Femur (tissue), 1 donor: Measurements from ENCODE around the gene TSC22D1.
"Not testable (repeated sequence)": the region's sequence is repeated elsewhere in the genome, so short reads cannot be mapped to it uniquely, and the experiment has no call there.

Source experiments
- DNase-seq: peaks from one replicate; pipeline ENCODE4 v3.0.0-alpha.2; 2017

The TSC22D1 gene

DNA sequence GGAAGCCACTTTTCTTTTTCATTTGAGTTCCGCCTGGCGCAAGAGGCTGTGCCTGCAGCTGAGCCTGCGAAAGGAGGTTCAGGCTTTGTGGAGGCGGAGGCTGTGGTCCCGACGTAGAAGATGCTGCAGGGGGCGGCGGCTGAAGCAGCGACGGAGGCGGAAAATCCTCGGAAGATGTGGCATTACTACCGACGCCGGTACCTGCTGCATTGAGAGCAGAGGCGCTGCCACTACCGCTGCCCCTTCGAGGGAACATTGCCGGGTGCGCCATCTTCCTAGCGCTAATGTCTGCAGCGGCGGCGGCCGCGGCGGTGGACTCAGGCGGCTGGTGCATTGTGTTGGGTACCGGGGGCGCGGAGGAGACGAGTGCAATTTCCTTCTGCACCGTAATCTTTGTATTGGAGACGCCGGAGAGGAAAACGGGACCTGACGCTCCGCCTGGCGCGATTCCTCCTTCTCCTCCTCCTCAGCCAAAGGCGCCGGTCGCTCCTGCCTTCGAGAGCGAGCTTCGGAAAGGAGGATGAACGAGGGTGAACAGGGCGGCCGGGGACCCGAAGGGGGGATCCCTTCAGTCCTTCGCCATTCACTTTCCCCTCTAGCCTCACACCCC, at the start of gene TSC22D1:
TSC22D1 (minus strand) TSS at position 590 of the 610 bp plus-strand sequence; CDS start at position 334, 256 bp downstream.
- DNase-seq: peak; percentile 60

DNA sequence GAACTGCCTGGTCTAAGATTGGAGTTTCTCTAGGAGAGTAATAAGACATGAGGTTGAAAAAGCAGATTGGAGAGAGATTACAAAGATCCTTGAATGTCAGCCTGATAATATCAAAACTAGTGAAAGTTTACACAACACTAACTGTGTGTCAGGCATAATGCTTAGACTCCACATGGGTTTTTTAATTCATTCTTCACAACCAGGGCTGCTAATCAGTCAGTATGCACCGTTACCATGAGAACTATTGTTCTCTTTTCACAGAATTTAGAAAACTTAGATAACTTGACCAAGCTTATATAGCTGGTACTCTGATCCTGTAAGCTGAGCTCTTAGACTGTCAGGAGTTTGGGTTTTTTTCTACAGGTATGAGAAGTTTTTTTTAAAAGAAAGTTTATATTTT, 46.6 kb upstream of the TSC22D1 start:
- no peak for DNase-seq

DNA sequence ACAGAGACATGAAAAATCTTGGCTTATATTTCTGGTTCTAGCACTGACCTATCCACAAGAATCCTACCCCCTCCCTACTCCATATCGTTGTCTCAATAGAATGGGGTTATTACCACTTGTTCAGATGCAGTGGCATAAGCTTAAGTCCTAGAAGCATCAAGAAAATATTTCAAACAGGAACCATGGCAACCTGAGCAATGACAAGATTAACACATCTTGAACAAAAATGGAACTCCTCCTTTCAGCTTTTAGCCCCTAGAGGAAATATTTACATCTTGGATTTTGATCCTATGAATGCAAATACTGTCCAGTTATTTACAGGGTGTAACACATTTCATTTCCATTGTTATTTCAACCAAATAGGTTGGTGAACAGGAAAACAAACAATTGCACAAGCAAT, 46.1 kb upstream of the TSC22D1 start:
- DNase-seq: no peak

DNA sequence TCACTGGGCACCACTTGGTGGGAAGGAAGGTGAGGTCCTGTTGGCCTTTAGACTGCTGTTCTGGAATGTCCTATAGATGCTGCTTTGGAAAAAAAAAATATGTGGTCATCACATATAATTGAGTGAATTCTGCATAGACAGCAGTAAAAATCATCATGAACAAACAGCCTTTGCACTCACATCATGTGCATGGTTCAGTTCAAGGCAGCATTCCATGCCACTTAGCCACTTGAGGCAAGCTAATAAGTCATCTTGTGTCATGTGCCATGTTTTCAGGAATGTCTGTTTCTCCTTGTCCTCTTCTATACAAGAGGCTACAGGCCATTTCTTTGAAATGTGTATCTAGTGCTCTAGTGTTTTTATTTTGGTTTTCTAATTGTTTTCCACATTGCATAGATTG, 43.9 kb upstream of the TSC22D1 start:
- no peak for DNase-seq

DNA sequence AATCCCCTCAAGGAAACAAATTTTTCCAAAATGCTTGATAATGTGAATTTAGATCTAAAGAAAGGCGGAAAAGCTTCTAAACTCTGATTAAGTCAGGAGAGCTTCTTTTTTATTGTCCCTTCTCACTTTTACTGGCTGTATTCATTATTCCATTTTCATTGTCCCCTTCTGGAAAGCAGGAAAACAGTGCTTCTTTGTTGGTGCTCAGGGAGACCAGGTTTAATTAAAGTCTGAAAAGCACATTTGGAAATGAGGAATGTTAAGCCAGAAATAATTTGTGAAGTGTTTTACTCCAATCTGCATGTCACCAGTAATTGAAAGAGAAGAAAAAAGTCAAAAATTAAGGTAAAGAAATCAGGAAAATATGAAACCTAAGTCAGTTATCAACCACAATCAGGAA, 43.5 kb upstream of the TSC22D1 start:
- DNase-seq: no peak

DNA sequence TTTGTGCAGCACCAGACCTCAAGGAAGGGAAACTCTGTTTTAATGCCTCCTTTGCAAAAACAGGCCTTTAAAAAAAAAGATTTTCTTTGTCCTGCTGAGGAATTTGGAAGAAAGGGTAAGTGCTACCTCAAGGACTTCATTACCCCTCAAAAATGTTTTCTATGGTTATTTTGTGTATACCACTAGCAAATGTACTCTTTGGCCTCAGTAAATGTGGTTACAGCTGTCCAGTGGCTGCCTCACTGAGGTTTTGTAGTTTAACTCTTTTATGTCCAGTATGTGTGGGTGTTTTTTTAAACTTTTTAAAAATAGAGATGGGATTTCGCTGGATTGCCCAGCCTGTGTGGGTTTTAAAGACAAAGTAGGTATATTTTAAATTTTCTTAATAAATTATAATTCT, 42.2 kb upstream of the TSC22D1 start:
- DNase-seq: no peak

DNA sequence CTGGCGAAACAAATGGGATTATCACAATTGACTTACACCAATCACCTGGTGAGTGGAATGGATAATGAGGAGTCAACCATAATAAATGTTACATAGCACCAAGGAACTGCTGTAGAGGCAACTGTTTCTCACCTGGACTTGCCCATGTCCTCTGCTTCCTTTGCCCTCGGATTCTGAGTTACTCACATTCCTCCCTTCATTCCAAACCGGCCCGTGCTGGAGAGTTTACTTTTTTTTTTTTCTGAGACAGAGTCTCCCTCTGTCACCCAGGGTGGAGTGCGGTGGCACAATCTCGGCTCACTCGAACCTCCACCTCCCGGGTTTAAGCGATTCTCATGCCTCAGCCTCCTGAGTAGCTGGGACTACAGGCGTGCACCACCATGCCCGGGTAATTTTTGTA, 41.5 kb upstream of the TSC22D1 start:
- no peak for DNase-seq

DNA sequence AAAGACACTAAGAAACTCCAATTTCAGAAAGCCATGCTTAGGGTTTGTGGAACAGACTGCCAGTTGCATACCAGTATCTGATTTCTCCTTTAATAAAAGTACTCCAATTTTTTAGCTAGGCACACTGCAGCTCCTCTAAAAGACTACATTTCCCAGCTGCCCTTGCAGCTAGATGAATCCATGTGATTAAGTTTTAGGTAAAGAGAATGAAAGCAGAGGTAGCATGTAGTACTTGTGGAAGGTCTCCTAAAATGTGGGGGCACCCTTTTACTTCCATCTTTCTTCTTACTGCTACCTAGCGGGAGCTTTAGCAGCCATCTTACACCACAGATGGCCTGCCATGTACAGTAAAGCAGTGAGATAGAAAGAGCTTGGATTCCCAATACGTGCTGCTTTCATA, 33.0 kb upstream of the TSC22D1 start:
- no peak for DNase-seq

DNA sequence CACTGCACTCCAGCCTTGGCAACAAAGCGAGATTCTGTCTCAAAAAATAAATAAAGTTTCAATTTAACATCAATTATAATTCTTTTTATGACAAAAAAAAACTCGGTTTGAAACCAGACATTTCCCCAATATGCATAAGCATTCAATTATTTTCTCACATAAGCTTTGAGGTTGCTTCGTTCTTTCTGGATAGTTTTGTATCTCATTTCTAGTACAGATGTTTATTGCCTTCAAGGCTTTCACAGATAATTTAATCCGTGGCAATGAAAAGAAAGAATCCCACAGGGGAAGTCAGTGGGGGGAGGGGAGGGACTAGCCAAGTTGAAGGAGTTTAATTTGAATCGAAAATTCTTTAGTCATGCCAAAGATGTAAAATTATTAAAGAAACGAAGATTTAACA, 29.6 kb upstream of the TSC22D1 start:
- no peak for DNase-seq

DNA sequence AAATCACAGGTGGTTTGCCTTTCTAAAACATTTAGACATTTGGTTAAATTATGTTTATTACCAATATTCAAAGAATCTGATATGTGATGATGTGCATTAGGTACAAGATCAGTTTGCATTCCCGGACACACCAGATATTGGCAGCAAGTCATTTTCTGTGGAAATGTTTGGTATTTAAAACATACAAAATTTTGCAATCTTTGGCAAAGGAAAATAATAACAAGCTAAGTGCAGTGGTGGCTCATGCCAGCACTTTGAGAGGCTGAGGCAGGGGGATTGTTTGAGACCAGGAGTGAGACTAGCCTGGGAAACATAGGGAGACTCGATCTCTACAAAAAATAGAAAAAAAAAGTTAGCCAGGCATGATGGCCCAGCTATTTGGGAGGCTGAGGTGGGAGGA, 29.1 kb upstream of the TSC22D1 start:
- DNase-seq: no peak

DNA sequence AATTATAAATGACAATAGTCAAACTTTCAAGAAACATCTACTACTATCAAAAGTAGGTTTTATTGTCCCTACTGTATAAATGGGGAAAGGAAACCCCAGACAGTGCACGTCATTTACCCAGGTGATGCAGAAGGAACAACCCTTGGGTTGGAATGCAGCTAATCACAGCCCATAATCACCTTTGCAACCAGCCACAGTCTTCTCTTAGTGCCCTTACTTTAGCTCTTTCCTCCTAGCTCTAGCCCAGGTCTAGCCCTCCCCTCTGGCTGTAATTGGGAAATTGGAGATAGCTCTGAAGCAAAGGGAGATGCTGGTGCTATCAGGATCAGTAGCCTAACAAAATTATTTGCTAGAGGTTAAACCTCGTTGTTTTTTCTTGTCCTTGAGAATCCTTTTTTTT, 25.5 kb upstream of the TSC22D1 start:
- no peak for DNase-seq

DNA sequence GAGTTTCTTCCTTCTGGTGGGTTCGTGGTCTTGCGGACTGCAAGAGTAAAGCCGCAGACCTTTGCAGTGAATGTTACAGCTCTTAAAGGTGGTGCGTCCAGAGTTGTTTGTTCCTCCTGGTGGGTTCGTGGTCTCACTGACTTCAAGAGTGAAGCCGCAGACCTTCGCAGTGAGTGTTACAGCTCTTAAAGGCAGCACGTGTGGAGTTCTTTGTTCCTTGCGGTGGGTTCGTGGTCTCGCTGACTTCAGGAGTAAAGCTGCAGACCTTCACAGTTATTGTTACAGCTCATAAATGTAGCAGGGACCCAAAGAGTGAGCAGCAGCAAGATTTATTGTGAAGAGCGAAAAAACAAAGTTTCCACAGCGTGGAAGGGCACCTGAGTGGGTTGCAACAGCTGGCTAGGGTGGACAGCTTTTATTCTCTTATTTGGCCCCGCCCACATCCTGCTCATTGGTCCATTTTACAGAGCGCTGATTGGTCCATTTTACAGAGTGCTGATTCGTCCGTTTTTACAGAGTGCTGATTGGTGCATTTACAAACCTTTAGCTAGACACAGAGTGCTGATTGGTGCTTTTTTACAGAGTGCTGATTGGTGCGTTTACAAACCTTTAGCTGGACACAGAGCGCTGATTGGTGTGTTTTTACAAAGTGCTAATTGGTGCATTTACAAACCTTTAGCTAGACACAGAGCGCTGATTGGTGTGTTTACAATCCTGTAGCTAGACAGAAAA, 17.9 kb upstream of the TSC22D1 start:
- DNase-seq: not testable (repeated sequence)

DNA sequence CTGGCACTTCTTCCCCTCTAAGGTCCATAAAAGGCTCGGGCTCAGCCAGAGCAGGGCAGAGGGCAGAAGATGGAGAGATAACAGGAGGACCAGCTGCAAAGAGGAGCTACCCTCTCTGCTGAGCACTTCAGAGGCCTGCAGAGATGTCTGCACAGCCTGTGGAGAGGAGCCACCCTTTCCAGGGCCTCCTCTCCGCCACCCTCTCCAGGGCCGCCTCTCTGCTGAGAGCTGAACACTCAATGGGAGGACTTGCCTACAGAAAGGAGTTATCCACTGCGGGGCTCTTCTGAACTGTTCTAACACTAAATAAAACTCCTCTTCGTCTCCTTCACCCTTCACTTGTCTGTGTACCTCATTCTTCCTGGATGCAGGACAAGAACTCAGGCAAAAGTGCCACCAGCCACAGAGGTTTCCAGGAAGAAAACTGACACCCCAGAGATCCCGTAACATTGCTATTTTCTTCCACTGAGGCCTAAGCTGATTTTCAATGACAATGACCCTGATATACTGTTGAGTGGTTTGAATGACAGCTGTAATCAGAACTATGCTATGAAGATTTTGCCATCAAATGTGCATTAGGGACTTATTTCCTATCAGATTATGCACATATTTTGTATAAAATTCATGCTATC, 16.2 kb upstream of the TSC22D1 start:
- no peak for DNase-seq

DNA sequence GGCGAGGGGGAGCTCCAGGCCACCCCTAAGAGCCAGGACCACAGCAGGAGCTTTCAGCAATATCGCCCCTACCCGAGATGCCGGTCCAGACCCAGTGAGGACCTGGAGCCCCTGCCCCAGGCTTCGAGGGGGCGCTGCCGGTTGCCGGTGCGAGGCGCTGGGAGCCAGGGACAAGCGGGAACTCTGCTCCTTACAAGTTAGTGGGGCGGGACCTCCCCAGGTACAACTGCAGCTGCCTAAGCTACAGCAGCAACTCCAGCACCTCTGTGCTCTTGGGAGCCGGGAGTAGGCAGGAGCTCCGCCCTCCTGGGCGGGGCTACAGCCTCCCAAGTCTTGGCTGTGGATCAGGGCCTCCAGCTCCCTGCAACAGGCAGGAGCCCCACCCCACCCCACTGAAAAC, 15.2 kb upstream of the TSC22D1 start:
- no peak for DNase-seq

DNA sequence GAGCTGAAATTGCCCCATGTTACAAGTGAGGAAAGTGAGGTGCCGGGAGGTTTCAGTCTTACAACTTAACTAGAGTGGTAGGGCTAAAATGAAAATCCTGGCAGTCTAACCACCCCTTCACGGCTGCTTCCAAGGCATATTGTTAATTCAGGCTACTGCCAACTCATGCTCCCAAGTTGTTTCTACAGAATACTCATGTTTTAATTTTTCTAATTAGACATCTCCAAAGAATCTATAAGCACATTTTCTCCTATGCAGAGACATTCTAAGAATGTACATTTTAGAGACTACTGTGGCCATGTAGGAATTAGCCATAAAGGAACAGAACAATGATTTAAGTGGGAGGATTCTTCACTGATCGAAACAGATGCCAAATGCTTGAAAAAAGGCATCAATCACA, 7.0 kb upstream of the TSC22D1 start:
- DNase-seq: no peak

DNA sequence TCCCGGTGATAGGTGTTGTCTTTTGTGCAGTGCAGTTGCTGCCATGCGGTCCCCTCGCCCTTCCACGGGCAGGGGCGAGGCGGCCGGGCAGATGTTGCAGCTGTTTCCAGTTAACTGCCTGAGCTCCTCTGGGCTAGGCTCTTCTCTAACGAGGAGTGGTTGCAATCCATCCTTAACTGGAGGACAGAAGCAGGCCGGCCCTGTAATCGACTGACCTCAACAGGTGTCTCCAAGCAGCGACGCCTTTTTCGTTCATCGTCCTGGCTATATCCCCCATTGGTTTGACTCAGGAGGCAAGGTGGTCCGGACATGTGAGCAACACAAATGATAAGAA, 1.9 kb upstream of the TSC22D1 start:
- no peak for DNase-seq

DNA sequence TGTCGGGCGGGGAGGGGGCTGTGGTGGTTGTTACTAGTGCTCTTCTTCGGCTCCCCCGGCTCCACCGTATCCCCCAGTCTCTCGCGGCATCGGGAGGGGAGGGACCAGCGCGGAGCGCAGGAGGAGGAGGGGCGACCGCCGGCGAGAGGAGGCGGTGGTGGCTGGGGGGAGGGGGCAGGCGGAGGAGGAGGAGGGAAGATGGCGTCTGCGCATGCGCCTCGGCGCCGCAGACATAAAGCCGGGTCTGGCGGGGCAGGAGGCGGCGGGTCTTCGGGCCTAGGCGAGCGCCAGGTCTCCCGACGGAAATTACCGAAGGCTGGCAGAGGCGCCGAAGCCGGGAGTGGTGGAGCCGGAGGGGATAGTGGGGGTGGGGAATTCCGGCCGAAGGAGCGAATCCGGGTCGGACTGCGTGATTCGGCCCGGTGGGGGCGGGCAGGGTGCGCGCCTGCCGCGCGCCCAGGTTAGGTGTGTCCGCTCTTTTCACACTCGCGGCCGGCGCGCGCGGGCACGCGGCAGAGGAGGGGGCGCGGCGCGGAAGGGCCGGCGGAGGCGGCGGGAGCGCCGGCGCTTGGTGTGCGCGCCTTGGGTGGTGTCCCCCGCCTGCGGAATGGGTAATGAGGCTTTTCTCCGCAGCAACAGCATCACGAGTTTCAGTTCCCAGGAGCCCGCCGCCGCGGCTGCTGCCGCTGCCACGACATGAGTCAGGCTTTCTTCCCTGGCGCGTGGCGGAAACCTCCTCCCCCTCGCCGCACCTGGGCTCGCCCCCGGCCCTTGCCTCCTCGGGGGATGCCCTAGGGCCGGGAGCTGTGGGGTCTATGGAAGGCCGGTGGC, 1.3 kb upstream of the TSC22D1 start:
- peak; percentile 99 for DNase-seq

DNA sequence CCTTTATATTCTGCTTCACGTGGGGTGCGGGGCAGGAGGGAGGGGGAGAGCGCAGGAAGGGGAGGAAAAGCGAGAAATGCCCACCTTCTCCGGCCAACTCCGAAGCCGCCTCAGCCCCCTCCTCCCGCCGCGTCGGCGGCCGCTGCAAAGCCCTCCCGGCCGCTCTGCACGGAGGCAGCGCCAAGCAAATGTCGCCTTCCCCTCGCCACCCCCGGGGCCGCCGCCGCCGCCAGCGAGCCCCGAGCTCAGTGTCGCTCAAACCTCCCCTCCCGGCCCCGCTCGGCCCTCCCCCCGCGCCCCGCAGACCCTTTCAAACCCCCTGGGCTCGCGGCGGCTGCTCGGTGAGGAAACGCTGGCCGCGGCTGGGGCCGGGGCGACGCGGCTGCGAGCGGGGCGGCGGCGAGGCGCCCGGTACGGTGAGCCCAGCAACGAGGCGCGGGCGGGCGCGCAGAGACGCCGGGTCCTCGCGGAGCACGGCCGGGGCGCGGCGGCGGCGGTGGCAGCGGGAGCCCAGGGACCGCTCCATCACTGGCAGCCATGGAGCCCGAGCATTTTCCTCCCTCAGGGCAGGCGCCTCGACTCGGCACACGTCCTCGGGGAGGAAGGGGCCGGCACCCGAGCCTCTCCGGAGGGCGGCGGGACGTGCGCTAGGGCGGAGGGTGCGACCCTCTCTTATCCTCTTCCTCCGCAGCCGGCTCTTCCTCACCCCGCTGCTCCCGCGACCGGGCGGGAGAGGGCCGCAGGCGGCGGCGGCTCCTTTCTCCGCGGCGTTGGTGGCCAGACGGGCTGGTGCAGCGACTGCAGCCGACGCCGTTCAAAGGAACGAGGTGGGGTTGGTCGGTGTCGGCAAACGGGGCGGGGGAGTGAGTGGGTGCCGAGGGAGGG, 463 bp upstream of the TSC22D1 start:
- peak; percentile 52 for DNase-seq

DNA sequence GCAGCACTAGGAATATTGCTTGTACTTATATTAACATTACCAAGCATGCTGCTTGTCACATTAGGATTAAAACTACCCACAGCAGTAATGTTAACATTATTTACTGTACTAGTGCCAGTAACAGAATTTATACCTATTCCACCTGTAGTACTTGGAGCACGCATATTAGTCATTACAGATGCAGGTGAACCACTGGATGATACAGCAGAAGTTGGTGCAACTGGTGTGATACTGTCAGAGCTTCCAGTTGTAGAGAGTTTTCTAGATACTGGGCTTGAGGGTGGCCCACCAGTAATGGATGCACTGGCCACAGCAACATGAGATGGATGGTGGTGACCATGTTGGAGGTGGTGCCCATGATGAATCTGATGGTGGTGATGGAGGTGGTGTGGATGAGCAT, 1.1 kb downstream of the TSC22D1 start:
- DNase-seq: no peak

DNA sequence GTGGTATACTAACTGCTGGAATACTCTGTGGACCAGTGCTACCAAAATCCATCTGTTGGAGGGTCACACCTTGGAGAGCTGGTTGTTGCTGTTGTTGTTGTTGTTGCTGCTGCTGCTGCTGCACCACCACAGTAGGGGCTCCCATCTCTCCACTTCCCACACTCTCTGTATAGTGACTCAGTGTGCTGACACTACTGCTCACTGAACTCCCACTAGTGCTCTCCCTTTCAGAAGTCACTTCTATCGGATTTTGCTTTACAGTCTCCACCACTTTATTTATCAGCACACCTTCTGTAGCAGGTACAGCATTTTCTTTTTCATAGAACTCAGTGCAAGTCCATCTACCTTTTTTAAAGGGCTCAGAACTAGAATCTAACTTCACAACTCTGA, 1.7 kb downstream of the TSC22D1 start:
- DNase-seq: no peak

DNA sequence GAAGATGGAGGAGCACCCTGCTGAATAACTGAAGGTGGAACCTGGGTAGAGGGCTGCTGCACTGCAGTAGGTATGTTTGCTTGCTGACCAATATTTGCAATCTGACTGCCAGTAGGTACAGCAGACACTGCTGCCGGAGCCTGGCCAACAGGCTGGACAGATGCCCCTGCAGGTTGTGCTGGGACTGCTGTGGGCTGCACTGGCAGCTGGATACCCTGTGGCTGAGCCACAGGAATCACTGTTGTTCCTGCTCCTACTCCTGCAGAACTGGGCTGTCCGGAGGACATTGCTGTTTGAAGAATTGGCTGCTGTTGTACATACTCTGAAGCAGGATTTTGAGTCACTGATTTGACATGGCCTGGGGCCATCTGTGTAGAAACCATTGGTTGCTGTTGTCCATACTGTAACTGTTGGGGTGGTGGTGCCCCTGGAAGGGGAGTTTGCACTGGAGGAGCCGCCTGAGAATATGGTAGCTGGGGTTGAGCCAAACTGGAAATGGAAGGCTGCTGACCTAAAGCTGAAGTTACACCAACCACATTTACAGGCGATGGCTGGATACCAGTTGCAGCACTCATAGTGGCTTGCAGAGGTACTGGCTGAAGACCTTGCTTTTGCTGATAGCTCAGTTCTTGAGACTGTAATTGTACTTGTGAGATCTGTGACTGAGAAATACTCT, 2.2 kb downstream of the TSC22D1 start:
- peak; percentile 48 for DNase-seq

DNA sequence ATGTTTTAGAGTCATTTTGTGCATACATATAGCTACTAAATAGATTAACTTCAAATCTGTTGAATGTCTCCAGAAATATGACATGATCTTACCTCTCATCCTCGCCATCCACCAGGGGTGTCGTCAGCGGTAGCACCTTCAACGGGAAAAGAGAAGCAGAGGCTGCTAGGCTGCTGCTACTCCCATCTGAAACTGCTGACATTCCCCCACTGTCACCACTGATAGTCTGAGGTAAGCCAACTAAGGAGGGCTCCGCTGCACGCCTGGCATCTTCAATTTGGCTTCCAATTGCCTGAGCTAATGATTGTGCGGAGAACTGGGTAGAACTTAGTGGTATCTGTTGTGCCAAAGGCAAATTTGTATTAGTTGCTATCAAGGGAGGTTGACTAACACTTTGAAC, 3.1 kb downstream of the TSC22D1 start:
- DNase-seq: no peak
